GM18867 (cell line): ENCODE measurements around the gene CCDC85A.
"Not testable (repeated sequence)": the region's sequence is repeated elsewhere in the genome, so short reads cannot be mapped to it uniquely, and the experiment has no call there.

Experiments used
- ATAC-seq: cut with Tn5 transposase; IDR thresholded peaks from one replicate; pipeline ENCODE4 v1.9.1; 2021; ENCODE audit warnings: mild to moderate bottlenecking, moderate library complexity; ENCODE audit not compliant: unreplicated experiment

The CCDC85A gene

GRCh38 chr2:56183643-56184499 lies at the start of gene CCDC85A:
Gene CCDC85A, plus strand, starts transcription at chr2:56183990. Its CDS starts 635 bp downstream, at chr2:56184625.
- peak; percentile 98 for ATAC-seq

GRCh38 chr2:56134861-56135260 lies 48.9 kb upstream of the CCDC85A start:
- no peak for ATAC-seq

GRCh38 chr2:56142497-56143061 lies 41.2 kb upstream of the CCDC85A start:
- ATAC-seq = not testable (repeated sequence)

- no peak for ATAC-seq
Observed at GRCh38 chr2:56147907-56148306, 35.9 kb upstream of the CCDC85A start.

GRCh38 chr2:56148825-56149224 lies 35.0 kb upstream of the CCDC85A start:
- ATAC-seq = peak; percentile 70

GRCh38 chr2:56151841-56152240 lies 31.9 kb upstream of the CCDC85A start:
- ATAC-seq = no peak

GRCh38 chr2:56155188-56155587 lies 28.6 kb upstream of the CCDC85A start:
- no peak for ATAC-seq

- not testable (repeated sequence) for ATAC-seq
Observed at GRCh38 chr2:56159875-56160274, 23.9 kb upstream of the CCDC85A start.

- no peak for ATAC-seq
Observed at GRCh38 chr2:56167616-56168562, 15.9 kb upstream of the CCDC85A start.

- no peak for ATAC-seq
Observed at GRCh38 chr2:56169521-56169920, 14.3 kb upstream of the CCDC85A start.

- no peak for ATAC-seq
Observed at GRCh38 chr2:56170504-56170903, 13.3 kb upstream of the CCDC85A start.

- ATAC-seq = no peak
Observed at GRCh38 chr2:56170988-56171387, 12.8 kb upstream of the CCDC85A start.

GRCh38 chr2:56175779-56176178 lies 8.0 kb upstream of the CCDC85A start:
- no peak for ATAC-seq

GRCh38 chr2:56177420-56178220 lies 6.2 kb upstream of the CCDC85A start:
- peak; percentile 85 for ATAC-seq

- no peak for ATAC-seq
Observed at GRCh38 chr2:56179931-56180330, 3.9 kb upstream of the CCDC85A start.

GRCh38 chr2:56182420-56182819 lies 1.4 kb upstream of the CCDC85A start:
- no peak for ATAC-seq

- ATAC-seq = peak; percentile 19
Observed at GRCh38 chr2:56184500-56185011, 766 bp downstream of the CCDC85A start.

GRCh38 chr2:56185101-56185581 lies 1.4 kb downstream of the CCDC85A start:
- ATAC-seq = no peak

- ATAC-seq = no peak
Observed at GRCh38 chr2:56185582-56186046, 1.8 kb downstream of the CCDC85A start.

GRCh38 chr2:56191617-56192016 lies 7.8 kb downstream of the CCDC85A start:
- no peak for ATAC-seq
